Measurements from ENCODE around the gene FYN. TPM values are rescaled to one million over a fixed set of nuclear protein-coding genes. Genes with fewer than 3 reads are reported as not detected.

Gene FYN
- total and polyA plus RNA-seq, 2 of the 8 experiments (the other 6 are each of a cell fraction or from before 2014, with no cell fraction given), result 46.8 to 97.2 TPM

DNA sequence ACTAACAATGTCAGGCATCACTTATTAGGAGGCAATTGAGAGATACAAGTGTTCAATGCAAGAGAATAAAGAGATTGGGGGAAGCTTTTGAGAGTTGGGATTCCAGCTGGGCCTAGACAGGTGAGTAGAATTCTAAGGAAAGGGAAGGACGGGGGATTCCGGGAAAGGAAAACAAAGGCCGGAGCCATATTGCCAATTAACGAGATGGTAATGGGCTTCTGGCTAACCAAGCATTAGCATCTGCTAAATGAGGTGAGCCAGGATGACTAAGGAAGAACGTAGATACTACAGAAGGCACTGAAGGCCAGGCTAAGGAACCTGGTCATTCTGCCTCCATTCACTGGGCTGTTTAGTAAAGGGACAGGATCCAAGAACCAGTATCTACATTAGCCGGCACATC lies 10.5 kb downstream of the FYN start (continued):
- no peak for TF ChIP-seq CHD7 (IDR thresholded peaks at IDR 0.05; ENCODE audit: insufficient replicate concordance, low read length)
- no peak for TF ChIP-seq HDAC6 (IDR thresholded peaks at IDR 0.05; ENCODE audit: low read depth, low read length)
- TF ChIP-seq POLR2A (IDR thresholded peaks at IDR 0.05; ENCODE audit: control extremely low read depth in 1 of 2, low read depth in 2 of 2, low read length in 2 of 2), result no peak
- no peak for TF ChIP-seq SUZ12 (IDR thresholded peaks at IDR 0.05; ENCODE audit: low read length)
